ENCODE measurements around the gene CYP27B1. TPM values are rescaled to one million over a fixed set of nuclear protein-coding genes. Genes with fewer than 3 reads are reported as not detected.
"Not testable (repeated sequence)": the region's sequence is repeated elsewhere in the genome, so short reads cannot be mapped to it uniquely, and the experiment has no call there.

CYP27B1 gene
- total RNA-seq, 8 experiments from 2014 or later, result 0.76 to 3.5 (median 1.6) TPM

GRCh38 chr12:57723630-57723962, 43.3 kb downstream of the CYP27B1 start:
- WGBS, 10 experiments, result 60 to 86% (median 80%) methylated on average over 1 to 2 of the region's 2 CpGs; no CpG with 5 or more reads in 5 of the 10 experiments
- ATAC-seq (replicated peaks in 6 of 8), result no peak
- in situ Hi-C loops (cut with MboI; ENCODE audit: low pct_unique_long_range_greater_than_20kb in 2 of 9, low sequenced_read_pairs in 9 of 9, unreplicated experiment in 9 of 9), result no loop called here
- no peak overlapping the region for H3K4me3 ChIP-seq
- peaks cover 0 to 6% of the 10 kb centered on the region in 2 donors for H3K4me1 ChIP-seq (replicated peaks in 1 of 2)
- no peak overlapping the region for H3K27ac ChIP-seq

DNA sequence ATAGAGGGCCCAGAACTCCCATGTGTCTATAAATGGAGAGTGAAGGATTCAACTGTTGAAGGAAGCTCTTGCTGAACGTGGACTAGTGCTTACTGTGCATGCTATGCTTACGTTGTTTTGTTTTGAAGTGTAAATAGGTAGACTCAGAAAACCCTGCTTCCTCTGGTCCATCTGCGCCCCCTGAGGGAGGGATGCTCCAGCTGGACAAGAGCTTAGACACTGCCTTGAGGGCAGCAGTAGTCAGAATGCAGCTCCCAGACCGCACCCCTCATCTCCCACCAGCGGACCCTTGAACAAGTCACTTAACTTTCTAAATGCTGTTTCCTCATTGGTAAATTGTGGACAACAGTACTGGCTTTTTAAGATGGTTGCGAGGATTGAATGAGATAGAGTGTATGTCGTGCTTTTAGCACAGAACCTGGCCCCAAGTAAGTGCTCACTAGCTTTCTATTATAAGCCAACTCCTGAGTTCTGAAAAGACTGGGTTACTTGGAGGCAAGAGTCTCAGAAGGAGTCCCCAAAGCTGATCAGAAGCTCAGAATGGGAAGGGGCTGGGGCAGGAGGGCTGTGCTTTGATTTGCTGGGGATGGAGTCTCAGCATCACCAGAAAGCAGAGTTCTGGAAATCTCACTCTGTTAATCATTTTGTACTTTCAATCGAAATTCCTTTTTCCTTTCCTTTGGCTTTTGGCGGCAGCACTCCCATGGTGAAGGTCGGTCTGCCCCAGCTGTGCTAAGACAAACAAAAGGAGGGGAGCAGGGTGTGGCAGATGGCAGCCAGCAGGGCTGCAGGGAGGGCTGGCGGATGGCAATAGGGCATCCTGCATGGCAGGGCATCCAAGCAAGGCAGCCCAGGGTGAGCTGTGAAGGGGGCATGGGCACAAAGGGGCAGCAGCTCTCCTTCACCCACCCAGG, 43.9 kb downstream of the CYP27B1 start:
- WGBS, 10 experiments, result 0 to 90% (median 58%) methylated on average over 1 to 7 of the region's 11 CpGs; no CpG with 5 or more reads in 2 of the 10 experiments
- H3K4me3 ChIP-seq, result no peak overlapping the region
- in situ Hi-C loops (cut with MboI; ENCODE audit: low pct_unique_long_range_greater_than_20kb in 2 of 9, low sequenced_read_pairs in 9 of 9, unreplicated experiment in 9 of 9), result no loop called here
- no peak for ATAC-seq (replicated peaks in 6 of 8)
- peaks cover 0 to 6% of the 10 kb centered on the region in 2 donors for H3K4me1 ChIP-seq (replicated peaks in 1 of 2)
- no peak overlapping the region for H3K27ac ChIP-seq

GRCh38 chr12:57721846-57722608, 44.9 kb downstream of the CYP27B1 start:
- ATAC-seq (replicated peaks in 6 of 8); H3K4me3 ChIP-seq; in situ Hi-C loops (cut with MboI; ENCODE audit: low pct_unique_long_range_greater_than_20kb in 2 of 9, low sequenced_read_pairs in 9 of 9, unreplicated experiment in 9 of 9); H3K27ac ChIP-seq; H3K4me1 ChIP-seq (replicated peaks in 1 of 2): not testable (repeated sequence)
- 84 to 100% (median 97%) methylated on average over 1 to 15 of the region's 16 CpGs; no CpG with 5 or more reads in 1 of the 10 experiments for WGBS, 10 experiments

- ATAC-seq (replicated peaks in 6 of 8), result peak in 1 of 8 experiments; percentile 8
- Histone ChIP-seq H3K4me1 (replicated peaks in 1 of 2) (no peaks in the 10 kb centered on the region), H3K4me3 (no peak overlapping the region), H3K27ac (no peak overlapping the region)
- in situ Hi-C loops (cut with MboI; ENCODE audit: low pct_unique_long_range_greater_than_20kb in 2 of 9, low sequenced_read_pairs in 9 of 9, unreplicated experiment in 9 of 9), result no loop called here
- 57 to 100% (median 82%) methylated on average over 1 to 5 of the region's 11 CpGs; no CpG with 5 or more reads in 4 of the 10 experiments for WGBS, 10 experiments
These were observed 46.0 kb downstream of the CYP27B1 start for GRCh38 chr12:57720606-57721595.

DNA sequence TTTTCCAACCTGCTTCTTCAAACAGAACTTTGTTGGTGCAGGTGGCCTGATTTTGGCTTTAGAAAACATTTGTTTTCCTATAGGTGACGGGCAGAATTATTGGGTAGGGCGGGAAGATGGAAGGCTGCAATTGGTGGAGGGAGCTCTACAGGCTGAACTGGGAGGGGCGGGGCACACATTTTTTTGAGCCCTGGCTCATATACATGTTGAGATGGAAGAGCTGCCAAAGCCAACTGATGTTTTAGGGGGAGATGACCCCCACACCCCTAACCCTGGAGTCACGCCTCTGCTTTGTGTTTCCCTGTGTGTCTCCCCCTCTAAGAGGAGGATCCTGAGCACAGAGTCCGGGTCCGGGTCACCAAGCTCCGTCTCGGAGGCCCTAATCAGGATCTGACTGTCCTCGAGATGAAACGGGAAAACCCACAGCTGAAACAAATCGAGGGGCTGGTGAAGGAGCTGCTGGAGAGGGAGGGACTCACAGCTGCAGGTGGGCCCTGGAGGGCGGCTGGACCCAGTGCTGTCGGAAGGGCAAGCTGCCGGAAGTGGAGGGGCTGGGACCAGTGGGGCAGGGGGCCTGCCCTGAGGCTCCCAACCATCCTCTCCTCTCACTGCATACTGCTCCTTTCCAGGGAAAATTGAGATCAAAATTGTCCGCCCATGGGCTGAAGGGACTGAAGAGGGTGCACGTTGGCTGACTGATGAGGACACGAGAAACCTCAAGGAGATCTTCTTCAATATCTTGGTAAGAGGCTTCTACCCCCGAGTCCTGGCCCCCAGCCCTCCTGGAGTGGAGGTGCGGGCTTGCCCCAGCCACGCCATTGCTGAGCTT, 46.9 kb downstream of the CYP27B1 start:
- no peak overlapping the region for H3K4me3 ChIP-seq
- 72 to 100% (median 98%) methylated on average over 1 to 6 of the region's 20 CpGs; no CpG with 5 or more reads in 6 of the 10 experiments for WGBS, 10 experiments
- ATAC-seq (replicated peaks in 6 of 8), result no peak
- no peak overlapping the region for H3K27ac ChIP-seq
- no peaks in the 10 kb centered on the region for H3K4me1 ChIP-seq (replicated peaks in 1 of 2)
- in situ Hi-C loops (cut with MboI; ENCODE audit: low pct_unique_long_range_greater_than_20kb in 2 of 9, low sequenced_read_pairs in 9 of 9, unreplicated experiment in 9 of 9), result no loop called here

DNA sequence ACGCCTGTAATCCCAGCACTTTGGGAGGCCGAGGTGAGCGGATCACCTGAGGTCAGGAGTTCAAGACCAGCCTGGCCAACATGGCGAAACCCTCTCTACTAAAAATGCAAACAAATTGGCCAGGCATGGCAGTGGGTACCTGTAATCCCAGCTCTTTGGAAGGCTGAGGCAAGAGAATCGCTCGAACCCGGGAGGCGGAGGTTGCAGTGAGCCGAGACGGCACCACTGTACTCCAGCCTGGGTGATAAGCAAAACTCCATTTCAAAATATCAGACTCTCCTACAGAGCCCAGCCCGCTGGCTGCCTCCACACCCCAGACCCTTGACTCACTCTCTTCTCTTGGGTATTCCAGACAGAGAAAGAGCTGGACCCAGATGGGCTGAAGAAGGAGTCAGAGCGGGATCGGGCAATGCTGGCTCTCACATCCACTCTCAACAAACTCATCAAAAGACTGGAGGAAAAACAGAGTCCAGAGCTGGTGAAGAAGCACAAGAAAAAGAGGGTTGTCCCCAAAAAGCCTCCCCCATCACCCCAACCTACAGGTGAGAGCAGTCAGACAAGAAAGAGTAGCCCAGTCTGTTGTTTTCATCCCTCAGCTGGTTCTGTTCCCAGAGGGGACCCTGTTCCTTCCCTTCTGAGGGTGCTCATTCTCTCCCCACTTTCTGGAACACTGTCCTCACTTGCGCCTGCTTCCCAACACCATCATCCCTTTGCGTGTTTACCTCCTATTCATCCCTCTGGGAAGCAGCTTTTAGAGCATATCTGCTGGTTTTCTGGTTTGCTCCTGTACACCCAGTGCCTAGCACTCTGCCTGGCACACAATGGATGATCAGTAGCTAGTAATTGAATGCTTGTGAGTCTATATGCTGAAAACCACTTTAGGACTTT, 48.0 kb downstream of the CYP27B1 start:
- no peak overlapping the region for H3K27ac ChIP-seq
- H3K4me3 ChIP-seq, result no peak overlapping the region
- H3K4me1 ChIP-seq (replicated peaks in 1 of 2), result no peaks in the 10 kb centered on the region
- WGBS, 10 experiments, result 91 to 100% (median 100%) methylated on average over 1 to 8 of the region's 15 CpGs; no CpG with 5 or more reads in 1 of the 10 experiments
- in situ Hi-C loops (cut with MboI; ENCODE audit: low pct_unique_long_range_greater_than_20kb in 2 of 9, low sequenced_read_pairs in 9 of 9, unreplicated experiment in 9 of 9), result no loop called here
- no peak for ATAC-seq (replicated peaks in 6 of 8)

DNA sequence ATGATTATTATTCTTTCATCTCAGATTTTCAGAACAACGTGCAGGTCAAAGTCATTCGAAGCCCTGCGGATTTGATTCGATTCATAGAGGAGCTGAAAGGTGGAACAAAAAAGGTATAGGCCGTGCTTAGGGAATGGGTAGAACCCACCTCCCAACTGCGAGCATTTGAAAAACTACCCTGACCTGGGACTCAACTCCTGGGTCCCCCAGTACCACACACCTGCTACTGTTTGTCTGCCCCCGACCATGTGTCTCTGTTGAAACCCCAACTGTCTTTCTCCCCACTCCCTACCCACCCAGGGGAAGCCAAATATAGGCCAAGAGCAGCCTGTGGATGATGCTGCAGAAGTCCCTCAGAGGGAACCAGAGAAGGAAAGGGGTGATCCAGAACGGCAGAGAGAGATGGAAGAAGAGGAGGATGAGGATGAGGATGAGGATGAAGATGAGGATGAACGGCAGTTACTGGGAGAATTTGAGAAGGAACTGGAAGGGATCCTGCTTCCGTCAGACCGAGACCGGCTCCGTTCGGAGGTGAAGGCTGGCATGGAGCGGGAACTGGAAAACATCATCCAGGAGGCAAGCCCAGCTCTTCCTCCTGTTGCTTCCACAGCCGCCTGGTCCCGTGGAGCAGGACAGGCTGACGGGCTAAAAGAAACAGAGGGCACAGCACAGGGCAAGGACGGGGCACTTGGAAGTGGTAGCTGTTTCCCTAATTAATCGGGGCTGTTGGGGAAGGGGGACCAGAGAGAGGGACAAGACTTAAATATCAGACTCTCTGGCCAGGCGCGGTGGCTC, 48.8 kb downstream of the CYP27B1 start:
- 91 to 100% (median 94%) methylated on average over 1 to 16 of the region's 22 CpGs; no CpG with 5 or more reads in 1 of the 10 experiments for WGBS, 10 experiments

GRCh38 chr12:57717131-57717530, 49.7 kb downstream of the CYP27B1 start:
- Histone ChIP-seq H3K4me3 (no peak overlapping the region), H3K27ac (no peak overlapping the region), H3K4me1 (replicated peaks in 1 of 2) (no peaks in the 10 kb centered on the region)
- 57 to 100% (median 98%) methylated on average over 1 to 3 of the region's 5 CpGs; no CpG with 5 or more reads in 2 of the 10 experiments for WGBS, 10 experiments
- in situ Hi-C loops (cut with MboI; ENCODE audit: low pct_unique_long_range_greater_than_20kb in 2 of 9, low sequenced_read_pairs in 9 of 9, unreplicated experiment in 9 of 9), result no loop called here
- ATAC-seq (replicated peaks in 6 of 8), result no peak

More for the DNA sequence above, 48.8 kb downstream of the CYP27B1 start:
- Histone ChIP-seq H3K4me3 (no peak overlapping the region), H3K27ac (no peak overlapping the region), H3K4me1 (replicated peaks in 1 of 2) (no peaks in the 10 kb centered on the region)
- no peak for ATAC-seq (replicated peaks in 6 of 8)
- in situ Hi-C loops (cut with MboI; ENCODE audit: low pct_unique_long_range_greater_than_20kb in 2 of 9, low sequenced_read_pairs in 9 of 9, unreplicated experiment in 9 of 9), result no loop called here

DNA sequence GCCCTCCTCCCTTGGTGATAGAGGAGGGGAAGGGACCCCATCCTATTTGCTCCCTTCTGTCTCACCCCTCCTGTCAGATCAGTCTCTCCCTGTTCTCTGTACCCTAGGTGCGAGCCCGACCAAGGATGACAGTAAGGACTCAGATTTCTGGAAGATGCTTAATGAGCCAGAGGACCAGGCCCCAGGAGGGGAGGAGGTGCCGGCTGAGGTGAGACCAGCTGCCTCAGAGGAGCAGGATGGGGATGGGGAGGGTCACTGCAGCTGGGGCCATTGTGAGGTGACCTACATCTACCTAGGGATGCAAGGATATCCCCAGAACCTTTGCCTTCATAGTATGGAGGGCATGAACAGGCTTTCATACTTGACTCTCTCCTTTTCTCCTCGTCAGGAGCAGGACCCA, 50.6 kb downstream of the CYP27B1 start:
- no peak overlapping the region for H3K4me3 ChIP-seq
- ATAC-seq (replicated peaks in 6 of 8), result no peak
- no peaks in the 10 kb centered on the region for H3K4me1 ChIP-seq (replicated peaks in 1 of 2)
- 100% methylated on average over 1 to 2 of the region's 4 CpGs; no CpG with 5 or more reads in 8 of the 10 experiments for WGBS, 10 experiments
- in situ Hi-C loops (cut with MboI; ENCODE audit: low pct_unique_long_range_greater_than_20kb in 2 of 9, low sequenced_read_pairs in 9 of 9, unreplicated experiment in 9 of 9), result no loop called here
- no peak overlapping the region for H3K27ac ChIP-seq

DNA sequence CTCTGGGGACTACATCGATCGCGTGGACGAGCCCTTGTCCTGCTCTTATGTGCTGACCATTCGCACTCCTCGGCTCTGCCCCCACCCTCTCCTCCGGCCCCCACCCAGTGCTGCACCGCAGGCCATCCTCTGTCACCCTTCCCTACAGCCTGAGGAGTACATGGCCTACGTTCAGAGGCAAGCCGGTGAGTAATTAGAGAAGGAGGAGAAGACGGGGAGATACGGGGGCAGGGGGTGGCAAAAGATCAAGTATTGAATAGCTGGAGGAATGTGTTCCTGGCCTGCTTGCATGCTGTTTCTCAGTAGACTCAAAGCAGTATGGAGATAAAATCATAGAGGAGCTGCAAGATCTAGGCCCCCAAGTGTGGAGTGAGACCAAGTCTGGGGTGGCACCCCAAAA, 51.1 kb downstream of the CYP27B1 start:
- Histone ChIP-seq H3K4me1 (replicated peaks in 1 of 2) (no peaks in the 10 kb centered on the region), H3K27ac (no peak overlapping the region), H3K4me3 (no peak overlapping the region)
- 90 to 100% (median 93%) methylated on average over 1 to 8 of the region's 12 CpGs; no CpG with 5 or more reads in 5 of the 10 experiments for WGBS, 10 experiments
- in situ Hi-C loops (cut with MboI; ENCODE audit: low pct_unique_long_range_greater_than_20kb in 2 of 9, low sequenced_read_pairs in 9 of 9, unreplicated experiment in 9 of 9), result no loop called here
- no peak for ATAC-seq (replicated peaks in 6 of 8)

All from motor neuron (in vitro differentiated cells).